ENCODE measurements around the gene SYT17.

- no peak for TF ChIP-seq CTCF (IDR thresholded peaks at IDR 0.05)
- TF ChIP-seq POLR2A (IDR thresholded peaks at IDR 0.05) = no peak
Observed at GRCh38 chr16:19130852-19131824, 36.9 kb upstream of the SYT17 start.
